Uterus (tissue), 4 donors: ENCODE measurements around the gene EXOC1. TPM values are rescaled to one million over a fixed set of nuclear protein-coding genes. Genes with fewer than 3 reads are reported as not detected.

Experiments
- DNase-seq, 2 donors: peaks; one replicate each; pipeline ENCODE4 v3.0.0-alpha.2; 2019 to 2020
- H3K27ac ChIP-seq, 2 donors: fragments of 200-600 bp; sonication (generic); 1 replicate in 1 of 2; 2 replicates in 1 of 2; pipeline ENCODE4 v1.5.1; 2016 to 2018
- H3K27me3 ChIP-seq, 2 donors: fragments of 200-600 bp; sonication (generic); one replicate each; pipeline ENCODE4 v1.5.1; 2018 to 2019; ENCODE audit warnings: control low read depth in 1 of 2
- H3K36me3 ChIP-seq, 2 donors: fragments of 200-600 bp; sonication (generic); one replicate each; pipeline ENCODE4 v1.5.1; 2019; ENCODE audit warnings: control low read depth in 1 of 2
- H3K4me1 ChIP-seq, 2 donors: fragments of 200-600 bp; sonication (generic); one replicate each; pipeline ENCODE4 v1.5.1; 2018 to 2019; ENCODE audit warnings: control low read depth in 1 of 2
- H3K4me3 ChIP-seq, 2 donors: fragments of 200-600 bp; sonication (generic); 1 replicate in 1 of 2; 2 replicates in 1 of 2; pipeline ENCODE4 v1.5.1; 2018 to 2019; ENCODE audit warnings: mild to moderate bottlenecking in 1 of 2
- H3K9me3 ChIP-seq, 2 donors: fragments of 200-600 bp; sonication (generic); one replicate each; pipeline ENCODE4 v1.5.1; 2019; ENCODE audit warnings: control low read depth in 1 of 2
- CTCF ChIP-seq, 4 experiments: fragments of 200-600 bp in 2 of 4; fragments of 450-650 bp in 2 of 4; sonication (generic) in 2 of 4; IDR thresholded peaks; one replicate each; pipeline ENCODE4 v1.5.1; 2016 to 2019; ENCODE audit warnings: antibody characterized with exemption in 4 of 4, mild to moderate bottlenecking in 2 of 4, moderate library complexity in 1 of 4
- POLR2A ChIP-seq, 2 donors: fragments of 450-650 bp; IDR thresholded peaks; one replicate each; pipeline ENCODE4 v1.6.1; 2016; ENCODE audit warnings: antibody characterized with exemption in 2 of 2, mild to moderate bottlenecking in 1 of 2, moderate library complexity in 1 of 2
- intact Hi-C: fragments of 100-400 bp; cut with DNase I; formaldehyde crosslinking; loops from one replicate; pipeline ENCODE4 v1.15.1; 2023; ENCODE audit warnings: low total_unique reads
- total RNA-seq, 4 donors: library from RNA; depleted of rRNA in 3 of 4; stranded (reverse); fragments of >200 nt in 3 of 4; gene quantifications; one replicate each; pipeline versions ENCODE4 v1.1.0 to v1.2.4, GENCODE V29; 2014 to 2023
- donor health status: DM: yes; HTN: yes; CAD: no.

Gene EXOC1
- total RNA-seq, 4 donors from 2014 or later, result 14.7 to 59.9 (median 33.8) TPM

DNA sequence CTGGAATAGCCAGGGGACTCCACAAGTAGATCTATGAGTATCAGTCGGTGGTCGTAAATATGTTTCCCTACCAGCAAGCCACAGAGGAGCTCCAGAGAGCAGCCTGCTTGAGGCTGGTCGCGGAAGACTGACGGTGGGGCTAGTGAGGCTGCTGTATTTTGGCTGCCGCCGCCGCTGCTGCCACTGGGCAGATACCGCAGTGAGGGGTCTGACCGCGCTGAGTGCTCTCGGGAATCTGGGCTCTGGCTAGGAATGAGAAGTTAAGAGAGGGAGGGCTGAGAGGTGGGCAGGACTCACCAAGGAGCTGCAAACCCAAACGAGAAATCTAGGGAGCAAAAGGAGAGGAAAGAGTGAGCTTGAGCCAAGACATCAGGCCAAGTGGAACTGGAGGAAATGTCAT lies 33.8 kb upstream of the EXOC1 start, which contains the start of gene EXOC1L:
Gene EXOC1L, plus strand, starts transcription at position 157 of the 400 bp plus-strand sequence. Its CDS starts 237 bp downstream, at position 394.
- H3K4me1 ChIP-seq, result no peaks in the 10 kb centered on the region
- intact Hi-C loops, result no loop called here
- no peak for TF ChIP-seq CTCF (IDR thresholded peaks at IDR 0.05)
- TF ChIP-seq POLR2A (IDR thresholded peaks at IDR 0.05), result no peak
- H3K4me3 ChIP-seq, result no peak within 1 kb of the TSS
- no peaks in the 10 kb centered on the region for H3K9me3 ChIP-seq
- no peak for DNase-seq
- H3K36me3 ChIP-seq, result no peaks in the 10 kb centered on the region
- H3K27me3 ChIP-seq, result no peaks in the 10 kb centered on the region
- H3K27ac ChIP-seq, result no peak within 1 kb of the TSS

- DNase-seq, result no peak
- TF ChIP-seq POLR2A (IDR thresholded peaks at IDR 0.05) (no peak), CTCF (IDR thresholded peaks at IDR 0.05) (no peak)
- intact Hi-C loops, result no loop called here
- no peaks in the 10 kb centered on the region for H3K27me3 ChIP-seq
- H3K9me3 ChIP-seq, result no peaks in the 10 kb centered on the region
- H3K4me1 ChIP-seq, result no peaks in the 10 kb centered on the region
- no peaks in the 10 kb centered on the region for H3K36me3 ChIP-seq
- no peak overlapping the region for H3K4me3 ChIP-seq
- no peak overlapping the region for H3K27ac ChIP-seq
Observed at GRCh38 chr4:55820279-55820678, 33.2 kb upstream of the EXOC1 start.

DNA sequence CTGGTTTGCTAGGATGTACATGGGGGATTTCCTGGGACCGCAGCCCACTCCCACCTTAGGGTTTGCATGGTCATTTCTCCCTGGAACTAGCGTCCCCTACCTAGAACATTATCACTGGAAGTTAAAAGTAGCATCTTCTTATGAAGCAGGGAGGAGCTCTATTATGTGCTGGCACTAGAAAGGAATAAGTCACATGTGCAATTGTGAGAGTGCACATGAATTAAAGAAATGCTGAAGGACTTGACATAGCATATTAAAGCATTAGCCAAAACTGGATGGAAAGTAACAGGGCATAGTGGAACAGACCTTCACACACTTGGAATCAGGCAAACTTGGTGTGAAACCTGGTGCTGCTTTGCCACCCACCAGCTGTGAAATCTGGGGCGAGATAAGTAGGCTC lies 31.1 kb upstream of the EXOC1 start:
- Histone ChIP-seq H3K27ac (no peak overlapping the region), H3K27me3 (no peaks in the 10 kb centered on the region), H3K4me1 (no peaks in the 10 kb centered on the region), H3K36me3 (no peaks in the 10 kb centered on the region), H3K4me3 (no peak overlapping the region), H3K9me3 (no peaks in the 10 kb centered on the region)
- TF ChIP-seq POLR2A (IDR thresholded peaks at IDR 0.05) (no peak), CTCF (IDR thresholded peaks at IDR 0.05) (no peak)
- intact Hi-C loops, result no loop called here
- DNase-seq, result no peak

DNA sequence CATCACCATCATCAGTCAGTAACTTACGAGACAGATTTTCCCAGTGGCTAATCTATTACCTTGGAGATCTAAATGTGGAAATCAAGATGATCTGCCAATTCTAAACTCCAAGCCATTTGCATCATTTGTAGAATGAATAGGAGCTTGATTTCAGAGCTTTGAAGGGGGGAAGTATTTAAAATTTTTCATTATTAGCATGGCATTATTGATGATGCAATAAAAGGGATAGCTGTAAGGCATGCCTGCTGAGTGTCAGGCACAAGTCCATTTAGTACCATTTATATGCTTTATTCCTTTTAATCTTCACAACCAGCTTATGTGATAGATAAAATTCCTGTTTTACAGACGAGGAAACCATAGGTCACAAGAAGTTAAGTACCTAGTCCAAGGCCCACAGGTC lies 28.6 kb upstream of the EXOC1 start:
- Histone ChIP-seq H3K36me3 (no peaks in the 10 kb centered on the region), H3K4me1 (no peaks in the 10 kb centered on the region), H3K9me3 (no peaks in the 10 kb centered on the region), H3K27me3 (no peaks in the 10 kb centered on the region), H3K27ac (no peak overlapping the region), H3K4me3 (no peak overlapping the region)
- DNase-seq, result no peak
- TF ChIP-seq CTCF (IDR thresholded peaks at IDR 0.05), result no peak
- no peak for TF ChIP-seq POLR2A (IDR thresholded peaks at IDR 0.05)
- intact Hi-C loops, result no loop called here

- Histone ChIP-seq H3K36me3 (no peaks in the 10 kb centered on the region), H3K27me3 (no peaks in the 10 kb centered on the region), H3K4me3 (no peak overlapping the region), H3K27ac (no peak overlapping the region), H3K4me1 (no peaks in the 10 kb centered on the region), H3K9me3 (no peaks in the 10 kb centered on the region)
- DNase-seq, result no peak
- TF ChIP-seq CTCF (IDR thresholded peaks at IDR 0.05) (no peak), POLR2A (IDR thresholded peaks at IDR 0.05) (no peak)
- intact Hi-C loops, result no loop called here
Observed at GRCh38 chr4:55826986-55827385, 26.5 kb upstream of the EXOC1 start.
